HG03045 (cell line): Measurements from ENCODE around the gene SMPD3.

Source experiments
- ATAC-seq: cut with Tn5 transposase; IDR thresholded peaks from one replicate; pipeline ENCODE4 v1.9.1; 2021; ENCODE audit warnings: mild to moderate bottlenecking, moderate library complexity; ENCODE audit not compliant: unreplicated experiment

Gene SMPD3

DNA sequence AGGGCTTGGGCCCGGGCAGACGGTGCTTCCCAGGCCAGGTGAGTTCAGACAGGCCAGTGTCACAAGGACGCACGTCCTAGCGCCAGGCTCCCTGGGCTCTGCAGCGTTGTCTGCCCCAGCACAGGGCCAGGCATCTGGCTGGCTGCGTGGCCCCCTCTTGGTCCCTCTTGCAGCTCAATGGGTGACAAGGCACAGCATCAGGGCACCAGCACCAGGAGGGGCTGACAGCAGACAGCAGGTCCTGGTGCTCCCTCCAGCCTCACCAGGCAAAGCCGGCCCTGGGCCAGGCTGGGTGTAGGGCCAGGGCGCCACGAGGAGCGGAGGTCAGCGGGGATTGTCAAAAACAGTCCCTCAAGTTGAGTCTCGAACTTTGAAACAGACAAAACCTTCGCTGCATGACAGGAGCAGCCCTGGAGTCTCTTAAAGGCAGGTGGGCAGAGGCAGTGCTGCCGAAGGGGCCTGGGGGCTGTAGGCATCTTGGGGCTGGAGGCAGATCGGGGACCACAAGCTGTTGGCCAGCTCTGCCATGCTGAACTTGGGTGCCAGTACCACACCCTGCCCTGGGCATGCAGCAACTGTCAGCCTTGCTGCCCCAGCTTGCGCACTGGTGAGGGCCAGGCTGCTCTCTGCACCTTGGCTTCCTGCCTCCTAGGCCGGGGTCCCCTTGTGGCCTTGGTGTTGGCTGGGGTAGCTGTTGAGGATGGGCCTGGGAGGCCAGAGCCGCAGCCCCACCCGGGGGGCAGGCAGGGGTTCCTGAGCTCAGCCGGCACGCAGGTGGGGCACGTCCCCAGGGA lies 88.7 kb downstream of the SMPD3 start:
- no peak for ATAC-seq

DNA sequence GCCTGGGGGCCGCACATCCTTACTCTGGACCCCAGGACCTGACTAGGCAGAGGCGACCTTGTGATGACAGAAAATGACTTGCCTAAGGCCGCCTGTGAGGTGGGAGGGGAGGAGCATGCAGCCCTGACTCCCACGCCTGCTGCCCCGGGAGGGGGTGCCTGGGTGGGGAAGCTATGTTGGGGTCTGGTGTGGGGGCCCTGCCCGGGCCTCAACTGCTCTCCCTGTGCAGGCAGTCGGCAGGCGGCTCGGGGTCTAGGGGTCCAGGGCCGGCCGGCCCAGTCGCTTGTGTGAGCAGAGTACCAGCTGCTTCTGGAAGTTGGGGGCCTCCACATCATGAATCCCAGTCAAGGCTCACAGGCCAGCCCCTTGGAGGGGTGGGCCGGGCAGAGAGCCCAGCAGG lies 89.4 kb downstream of the SMPD3 start:
- no peak for ATAC-seq

DNA sequence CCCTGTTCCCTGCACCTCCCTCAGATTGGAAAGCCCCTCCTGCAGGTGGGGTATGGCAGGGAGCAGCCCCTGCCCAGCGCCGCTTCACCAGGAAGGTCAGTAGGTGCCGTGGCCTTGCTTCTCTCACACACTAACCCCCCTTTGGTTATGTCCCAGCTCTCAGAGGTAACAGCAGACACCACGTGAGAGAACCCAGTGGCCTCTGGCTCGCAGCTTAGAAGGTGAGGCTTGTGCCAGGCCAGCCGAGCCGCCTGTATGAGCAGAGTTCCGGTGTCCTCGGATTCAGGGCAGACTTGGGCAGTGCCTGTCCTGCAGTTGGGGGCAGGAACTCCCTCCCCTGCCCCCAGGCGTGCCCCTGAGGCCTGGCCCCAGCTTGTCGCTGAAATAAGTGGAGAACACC lies 90.4 kb downstream of the SMPD3 start:
- ATAC-seq = no peak

DNA sequence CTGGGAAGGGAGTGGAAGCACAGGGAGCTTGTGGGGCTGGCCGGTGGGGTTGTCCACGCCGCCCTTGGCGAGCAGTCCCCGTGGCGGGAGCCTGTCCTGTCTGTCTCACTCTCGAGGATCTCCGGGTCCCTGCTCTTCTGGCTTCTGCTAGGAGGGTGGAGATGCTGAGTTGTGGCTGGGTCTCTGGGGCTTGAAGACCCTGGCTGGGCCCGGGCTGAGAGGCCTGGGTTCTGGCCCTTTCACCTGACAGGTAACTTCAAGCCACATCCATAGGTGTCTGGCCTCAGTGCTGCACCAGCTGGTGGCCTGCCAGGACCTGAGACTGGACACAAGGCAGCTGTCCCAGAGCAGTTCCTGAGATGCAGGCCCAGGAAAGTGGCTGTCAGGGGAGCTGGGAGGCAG lies 90.8 kb downstream of the SMPD3 start:
- ATAC-seq = no peak

DNA sequence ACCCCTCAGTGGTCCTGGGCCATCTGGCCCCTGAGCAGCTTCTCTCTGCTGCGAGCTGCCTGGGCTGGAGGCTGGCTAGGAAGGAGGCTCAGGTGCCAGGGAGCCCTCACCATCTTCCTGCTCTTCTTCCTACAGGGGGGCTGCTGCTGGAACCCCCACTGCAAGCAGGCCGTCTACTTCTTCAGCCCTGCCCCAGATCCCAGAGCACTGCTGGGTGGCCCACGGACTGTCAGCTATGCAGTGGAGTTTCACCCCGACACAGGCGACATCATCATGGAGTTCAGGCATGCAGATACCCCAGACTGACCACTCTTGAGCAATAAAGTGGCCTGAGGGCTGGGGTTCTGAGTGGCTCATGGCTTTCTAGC lies 91.4 kb downstream of the SMPD3 start:
- no peak for ATAC-seq

DNA sequence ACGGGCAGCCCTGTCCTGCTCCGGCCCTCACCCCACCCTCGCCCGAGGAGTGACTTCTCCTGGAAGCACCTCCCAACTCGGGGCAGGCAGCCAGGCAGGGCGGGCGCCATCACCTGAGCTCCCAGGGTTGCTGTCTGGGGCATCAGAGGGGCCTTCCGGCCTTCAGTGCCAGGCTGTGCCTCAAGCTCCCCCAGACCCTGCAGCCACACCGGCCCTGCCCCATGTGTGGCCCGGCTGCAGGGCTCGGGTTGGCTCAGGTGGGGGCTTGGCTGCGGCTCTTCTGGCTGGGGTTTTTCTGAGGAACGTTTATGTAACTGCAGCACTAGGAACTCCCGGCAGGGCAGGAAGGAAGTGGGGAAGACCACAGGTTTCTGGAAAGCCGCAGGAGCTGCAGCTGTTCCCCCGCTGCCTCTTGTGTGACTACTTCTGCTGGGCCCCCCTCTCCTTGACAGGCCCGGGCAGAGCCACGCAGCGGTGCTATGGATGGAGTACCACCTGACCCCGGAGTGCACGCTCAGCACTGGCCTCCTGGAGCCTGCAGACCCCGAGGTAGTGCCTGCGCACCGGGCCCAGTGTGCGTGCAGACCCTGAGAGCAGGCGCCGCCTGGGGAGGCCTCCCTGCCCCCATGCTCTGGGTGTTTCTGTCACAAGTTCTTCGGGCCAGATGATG lies 91.9 kb downstream of the SMPD3 start:
- peak; percentile 71 for ATAC-seq

DNA sequence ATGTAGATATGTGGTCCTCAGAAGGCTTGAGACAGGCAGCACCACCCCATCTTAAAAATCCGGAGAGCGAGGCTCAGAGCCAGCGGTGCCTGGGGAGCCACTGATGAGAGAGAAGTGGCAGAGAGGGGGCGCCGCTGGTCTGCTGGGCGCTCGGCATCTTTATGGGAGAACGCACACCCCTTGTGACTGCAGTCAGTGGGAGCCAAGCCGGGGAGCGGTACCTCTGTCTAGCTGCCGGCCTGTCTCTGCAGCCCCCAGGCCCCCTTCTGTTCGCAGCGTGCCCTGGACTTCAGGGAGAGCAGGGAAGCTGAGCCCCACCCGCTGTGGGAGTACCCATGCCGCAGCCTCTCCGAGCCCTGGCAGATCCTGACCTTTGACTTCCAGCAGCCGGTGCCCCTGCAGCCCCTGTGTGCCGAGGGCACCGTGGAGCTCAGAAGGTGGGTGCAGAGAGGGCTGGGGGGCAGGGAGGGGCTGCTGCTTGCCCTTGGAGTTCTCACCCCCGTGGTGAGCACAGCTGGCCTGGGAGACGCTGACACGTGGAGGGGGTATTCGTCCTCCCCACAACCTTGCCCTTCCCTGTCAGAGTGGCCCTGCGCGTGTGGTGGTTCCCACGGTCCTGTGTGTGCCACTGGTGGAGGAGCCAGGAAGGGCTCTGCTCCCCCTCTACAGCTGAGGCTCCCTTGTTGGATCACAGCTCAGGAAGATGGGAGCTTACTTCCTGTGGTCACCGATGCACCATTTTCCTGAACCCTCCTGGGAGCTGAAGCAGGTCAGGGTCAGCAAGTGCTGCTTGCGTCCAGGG lies 92.7 kb downstream of the SMPD3 start:
- ATAC-seq = no peak

DNA sequence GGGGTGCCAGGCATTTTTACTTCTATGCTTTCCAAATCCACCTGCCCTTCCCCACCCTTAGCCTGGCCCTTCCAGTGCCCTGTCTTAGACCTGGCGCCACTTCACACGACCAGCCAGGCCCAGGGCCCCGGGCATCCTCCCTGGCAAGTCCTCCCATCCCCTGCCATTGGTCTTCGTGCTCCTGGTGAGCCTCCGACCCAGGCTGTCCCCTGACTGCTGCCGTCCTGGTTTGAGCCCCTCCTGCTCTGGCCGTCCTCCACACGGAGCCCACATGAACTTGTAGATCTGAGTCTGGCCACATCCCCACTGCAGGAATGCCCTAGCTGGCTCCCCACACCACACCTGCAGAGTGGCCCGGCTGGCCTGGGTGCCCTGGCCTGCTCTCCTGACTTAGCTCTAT lies 93.5 kb downstream of the SMPD3 start:
- ATAC-seq = no peak

DNA sequence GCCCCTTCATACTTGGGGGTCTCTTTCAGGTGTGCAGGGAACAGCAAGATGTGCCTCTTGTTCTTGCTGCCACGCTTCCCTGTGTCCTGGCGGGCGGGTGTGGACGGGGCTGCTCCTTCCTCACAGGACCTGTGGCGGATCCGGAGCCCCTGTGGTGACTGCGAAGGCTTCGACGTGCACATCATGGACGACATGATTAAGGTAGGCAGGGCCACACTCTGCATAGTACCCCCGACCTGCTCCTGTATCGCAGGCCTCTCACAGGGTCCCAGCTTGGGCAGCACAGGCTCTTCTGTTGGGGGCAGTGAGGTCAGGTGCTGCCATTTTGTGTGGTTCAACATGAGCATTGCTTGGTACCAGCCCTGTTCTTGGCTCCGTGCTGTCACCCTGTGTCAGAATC lies 94.9 kb downstream of the SMPD3 start:
- ATAC-seq = no peak

DNA sequence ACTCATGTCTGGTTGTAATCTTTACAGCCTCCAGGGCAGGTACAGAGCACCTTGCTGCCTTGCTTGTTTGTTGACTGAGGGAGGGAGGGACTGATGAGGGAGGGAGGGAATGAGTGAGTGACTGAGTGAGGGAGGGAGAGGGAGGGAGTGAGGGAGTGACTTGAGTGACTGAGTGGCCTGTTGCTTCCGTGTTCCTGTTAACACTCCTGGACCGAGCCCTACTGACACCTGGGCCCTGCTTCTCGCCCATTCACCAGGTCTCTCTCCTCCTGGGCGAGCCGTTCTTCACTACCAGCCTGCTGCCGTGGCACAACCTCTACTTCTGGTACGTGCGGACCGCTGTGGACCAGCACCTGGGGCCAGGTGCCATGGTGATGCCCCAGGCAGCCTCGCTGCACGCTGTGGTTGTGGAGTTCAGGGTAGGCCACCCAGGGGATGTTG lies 96.3 kb downstream of the SMPD3 start:
- ATAC-seq = no peak

DNA sequence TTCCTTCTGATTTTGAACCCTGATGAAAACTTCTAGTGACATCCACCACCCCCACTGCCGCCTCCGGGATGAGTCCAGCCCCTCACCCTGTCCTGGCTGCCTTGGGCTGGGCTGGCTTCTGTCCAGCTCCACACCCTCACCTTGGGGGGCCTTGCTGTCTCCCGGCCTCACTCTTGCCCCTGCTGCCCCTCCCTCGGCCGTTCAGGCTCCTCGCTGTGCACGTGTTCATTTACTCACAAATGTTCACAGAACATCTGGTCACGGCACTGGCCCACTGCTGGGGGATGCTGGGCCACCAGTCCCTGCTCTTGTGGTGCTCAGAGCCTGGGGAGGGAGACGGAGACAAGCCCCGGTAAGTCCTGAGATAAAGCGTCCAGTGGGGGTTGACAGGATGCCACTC lies 96.8 kb downstream of the SMPD3 start:
- ATAC-seq = no peak

DNA sequence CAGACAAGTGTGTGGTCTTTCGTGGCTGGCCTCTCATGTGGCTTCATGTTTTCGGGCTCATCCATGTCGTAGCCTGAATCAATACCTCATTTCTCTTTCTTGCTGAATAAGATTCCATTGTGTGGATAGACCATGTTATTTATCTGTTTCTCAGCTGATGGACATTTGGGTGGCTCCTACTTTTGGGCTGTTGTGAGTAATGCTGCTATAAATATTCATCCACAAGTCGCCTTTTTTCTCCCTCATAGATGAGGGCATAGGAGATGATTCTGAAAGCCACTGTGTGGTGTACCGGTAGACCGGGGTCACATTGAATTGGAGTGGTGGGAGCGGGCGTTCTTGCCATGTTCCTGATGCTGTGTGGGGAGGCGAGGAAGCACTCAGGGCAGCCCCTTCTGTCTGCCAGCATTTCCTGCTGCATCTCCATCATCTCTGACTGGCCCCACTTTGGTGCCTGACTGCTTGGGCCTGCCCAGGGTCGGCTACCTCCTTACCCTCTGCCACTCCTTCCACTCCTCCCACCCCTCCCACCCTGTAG lies 97.4 kb downstream of the SMPD3 start:
- ATAC-seq = no peak

DNA sequence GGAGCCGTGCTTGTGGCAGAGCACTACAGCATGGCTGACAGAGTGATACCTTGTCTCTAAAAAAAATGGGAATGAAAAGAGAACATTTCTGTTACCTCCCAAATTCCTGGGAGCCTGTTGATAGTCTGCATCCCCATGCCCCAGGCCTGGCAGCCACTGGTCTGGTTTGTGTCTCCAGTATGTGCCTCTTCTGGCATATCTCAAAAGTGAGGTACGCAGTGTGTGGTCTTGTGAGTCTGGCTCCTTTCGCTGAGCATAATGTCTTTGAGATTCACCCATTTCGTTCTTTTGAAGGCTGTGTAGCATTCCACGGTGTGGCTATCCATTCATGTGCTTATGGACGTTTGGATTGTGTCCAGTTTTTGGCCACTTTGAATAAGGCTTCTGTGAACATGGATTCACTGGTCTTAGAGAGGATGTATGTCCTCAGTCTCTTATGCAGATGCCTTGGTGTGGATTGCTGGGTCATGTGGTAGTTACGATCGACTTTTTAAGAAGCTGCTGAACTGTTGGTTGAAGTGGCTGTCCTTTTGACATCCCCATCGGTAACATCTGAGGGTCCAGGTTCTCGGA lies 98.4 kb downstream of the SMPD3 start:
- ATAC-seq = no peak

DNA sequence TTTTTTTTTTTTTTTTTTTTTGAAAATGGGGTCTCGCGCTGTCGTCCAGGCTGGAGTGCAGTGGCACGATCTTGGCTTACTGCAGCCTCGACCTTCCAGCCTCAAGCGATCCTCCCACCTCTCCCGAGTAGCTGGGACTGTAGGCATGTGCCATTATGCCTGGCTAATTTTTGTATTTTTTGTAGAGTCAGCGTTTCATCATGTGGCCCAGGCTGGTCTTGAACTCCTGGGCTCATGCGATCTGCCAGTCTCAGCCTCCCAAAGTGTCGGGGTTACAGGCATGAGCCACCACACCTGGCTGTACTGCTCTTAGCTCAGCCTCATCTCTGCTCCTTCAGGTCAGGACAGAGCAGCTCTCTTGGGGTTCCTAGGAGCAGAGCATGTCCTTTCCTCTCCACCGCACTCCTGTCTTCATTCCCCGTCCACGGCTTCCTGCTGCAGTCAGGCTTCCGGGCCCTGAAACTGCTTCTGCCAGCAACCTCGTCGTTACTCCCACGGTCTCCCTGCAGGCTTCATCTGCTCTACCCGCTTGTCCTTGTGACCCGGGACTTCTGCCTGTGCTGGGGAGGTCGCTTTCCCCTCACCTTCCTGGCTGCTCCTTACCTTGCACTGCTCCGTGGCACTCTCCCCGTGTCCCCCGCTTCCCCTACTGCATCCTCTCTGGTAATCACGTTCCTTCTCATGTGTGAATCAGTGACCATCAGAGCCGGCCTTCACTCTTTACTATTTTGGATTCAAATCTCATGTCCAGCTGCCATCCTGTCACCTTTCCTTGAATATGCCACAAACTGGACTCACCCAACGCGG lies 99.5 kb downstream of the SMPD3 start:
- ATAC-seq = no peak

DNA sequence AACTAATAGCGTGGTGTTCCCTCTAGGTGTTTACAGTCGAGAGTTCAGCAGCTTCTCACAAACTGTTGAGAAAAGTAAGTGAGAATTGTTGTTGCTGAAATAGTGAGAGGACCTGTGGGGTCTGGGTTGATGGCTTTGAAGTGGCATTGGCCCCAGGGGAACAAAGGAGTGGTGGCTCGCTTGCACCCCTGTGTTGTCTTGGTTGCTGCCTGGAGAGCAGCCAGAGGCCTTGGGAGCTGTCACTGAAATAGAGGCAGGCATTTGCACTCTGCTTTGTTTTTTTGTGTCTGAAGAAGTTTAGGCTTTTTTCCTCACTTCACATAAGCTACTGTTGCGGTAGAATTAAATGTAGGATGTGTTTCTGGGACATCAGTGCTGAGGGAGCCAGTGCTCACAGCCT lies 100.7 kb downstream of the SMPD3 start:
- no peak for ATAC-seq

DNA sequence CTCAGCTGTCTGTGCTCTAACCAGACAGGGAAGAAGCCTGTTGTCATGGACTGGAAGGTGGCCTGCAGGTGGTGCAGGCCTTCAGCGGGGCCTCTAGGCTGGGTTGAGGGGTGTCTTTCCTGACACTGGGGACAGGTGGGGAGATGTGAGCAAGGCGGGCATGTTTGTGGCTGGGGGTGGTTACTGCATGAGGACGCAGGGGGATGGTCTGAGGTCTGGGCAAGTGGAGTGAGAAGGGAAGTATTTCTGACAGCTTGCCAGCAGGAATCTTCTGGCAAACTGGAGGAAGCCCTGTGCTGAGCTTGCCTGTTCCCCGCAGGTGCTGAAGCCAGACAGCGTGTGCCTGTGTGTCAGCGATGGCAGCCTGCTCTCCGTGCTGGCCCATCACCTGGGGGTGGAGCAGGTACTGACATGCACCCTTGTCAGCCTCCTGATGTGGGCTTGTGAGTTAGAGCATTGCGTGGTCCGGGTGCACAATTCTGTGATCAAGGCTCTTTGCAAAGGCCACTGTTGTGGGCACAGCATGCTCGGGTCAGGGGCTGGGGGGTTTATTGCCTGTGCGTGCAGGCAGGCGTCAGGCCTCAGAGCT lies 101.3 kb downstream of the SMPD3 start:
- ATAC-seq = no peak

DNA sequence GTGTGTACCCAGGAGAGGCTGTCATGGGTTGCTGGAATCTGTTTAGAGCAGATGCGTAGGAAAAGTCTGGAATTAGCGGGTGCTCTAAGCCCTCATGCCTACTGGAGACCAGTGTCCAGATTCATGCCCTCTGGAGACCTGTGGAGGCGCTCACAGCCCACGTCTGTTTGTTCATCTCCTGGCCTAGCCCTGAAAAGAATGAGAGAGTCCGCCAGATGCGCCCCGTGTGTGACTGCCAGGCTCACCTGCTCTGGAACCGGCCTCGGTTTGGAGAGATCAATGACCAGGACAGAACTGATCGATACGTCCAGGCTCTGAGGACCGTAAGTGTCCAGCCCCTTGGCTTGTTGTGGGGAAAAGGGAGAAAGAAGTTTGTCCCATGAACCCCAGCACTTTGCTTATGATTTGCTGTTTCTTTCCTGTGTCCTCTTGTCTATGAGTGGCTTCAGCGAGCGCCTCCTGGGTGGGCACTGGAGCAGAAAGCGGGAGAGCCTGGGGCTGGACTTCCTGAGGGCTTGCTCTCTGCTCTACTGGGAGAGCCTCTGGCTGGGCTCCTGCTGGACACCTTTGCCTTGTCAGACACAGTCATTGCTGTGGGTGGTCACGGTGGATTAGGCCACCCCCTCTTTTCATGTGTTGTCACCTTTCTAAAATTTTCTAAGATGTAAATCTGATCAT lies 102.2 kb downstream of the SMPD3 start:
- ATAC-seq = no peak

DNA sequence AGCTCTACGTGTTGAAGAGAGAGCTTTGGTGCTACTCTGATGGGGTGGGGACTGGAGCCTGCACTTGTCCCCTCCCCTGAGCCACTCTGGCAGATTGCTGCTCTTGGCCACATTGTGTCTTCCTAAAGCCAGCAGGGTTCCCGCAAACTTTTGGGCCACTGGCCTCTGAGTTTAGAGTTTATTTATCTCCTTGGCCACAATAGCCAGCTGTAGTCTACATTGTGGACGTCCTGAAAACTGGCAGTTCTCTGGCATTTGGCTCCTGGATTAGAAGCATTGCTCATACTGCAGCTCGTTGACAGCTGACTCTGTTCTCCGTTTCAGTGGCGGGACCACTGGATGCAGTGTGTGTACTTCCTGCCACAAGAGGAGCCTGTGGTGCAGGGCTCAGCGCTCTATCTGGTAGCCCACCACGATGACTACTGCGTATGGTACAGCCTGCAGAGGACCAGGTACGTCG lies 102.9 kb downstream of the SMPD3 start:
- no peak for ATAC-seq

DNA sequence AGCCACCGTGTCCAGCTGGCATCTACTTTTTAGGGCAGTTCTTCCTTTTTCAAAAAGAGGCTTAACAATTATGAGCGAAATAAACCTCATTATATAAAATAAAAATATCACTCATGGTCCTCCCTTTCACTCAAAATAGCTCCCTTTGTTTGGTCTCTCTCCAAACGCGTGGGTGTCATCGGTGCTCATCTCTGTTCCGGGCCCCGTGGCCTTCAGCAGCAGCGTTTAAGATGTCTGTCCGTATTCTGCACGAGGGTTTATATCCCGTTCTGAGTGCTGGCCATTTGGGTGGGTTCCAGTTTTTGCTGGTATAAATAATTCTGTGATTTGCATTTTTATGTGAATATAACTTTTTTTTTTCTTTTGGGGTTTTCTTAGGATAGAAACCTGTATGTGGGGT lies 104.1 kb downstream of the SMPD3 start:
- ATAC-seq = no peak
